HL-60 (cell line): Measurements from ENCODE around the gene ANKRD30B.
"Not testable (repeated sequence)": the region's sequence is repeated elsewhere in the genome, so short reads cannot be mapped to it uniquely, and the experiment has no call there.

Experiments used
- CTCF ChIP-seq: IDR thresholded peaks from one replicate; pipeline ENCODE4 v1.5.1; 2011; ENCODE audit warnings: low read length, control low read depth, inconsistent platforms; ENCODE audit not compliant: insufficient read depth
- POLR2AphosphoS5 ChIP-seq: IDR thresholded peaks from 2 replicates; pipeline ENCODE4 v1.6.1; 2012; ENCODE audit warnings: low read depth
- SPI1 ChIP-seq: IDR thresholded peaks from 2 replicates; pipeline ENCODE4 v1.6.1; 2012; ENCODE audit warnings: low read depth, mild to moderate bottlenecking, borderline replicate concordance

GRCh38 chr18:14858514-14858913 is 110.5 kb downstream of the ANKRD30B start:
- TF ChIP-seq CTCF, SPI1, POLR2AphosphoS5: not testable (repeated sequence)
